ENCODE results near the gene MRPL17. TPM values are rescaled to one million over a fixed set of nuclear protein-coding genes. Genes with fewer than 3 reads are reported as not detected.

Gene MRPL17
- total and polyA plus RNA-seq, 2 of the 13 experiments (the other 11 are each of a cell fraction or from before 2014, with no cell fraction given), result 59.4 to 90.0 TPM

- no TSS peak for BruUV-seq (replicated peaks)
- H3K4me2 ChIP-seq (ENCODE audit: low read depth, low read length), result no peak overlapping the region
- no peaks in the 10 kb centered on the region; the same call in 1 of the 2 replicates for H4K20me1 ChIP-seq (ENCODE audit: insufficient read depth, low read length)
- peaks cover 12% of the 10 kb centered on the region for H3K4me1 ChIP-seq (ENCODE audit: insufficient read depth, low read length)
- POLR2A ChIA-PET, result no interaction called here
- CTCF ChIA-PET (ENCODE audit: low intra/inter-chr PET ratio, low total read pairs), result no interaction called here
- ATAC-seq (no peak), DNase-seq (ENCODE audit: low spot score) (no peak), FAIRE-seq (no peak)
- no peaks in the 10 kb centered on the region for H3K36me3 ChIP-seq (replicated peaks in 1 of 2; ENCODE audit: control insufficient read depth in 1 of 2, insufficient read depth in 2 of 2, low read length in 2 of 2)
- in situ Hi-C loops (cut with HindIII; ENCODE audit: extremely low pct_ligation_motif_present, low pct_unique_long_range_greater_than_20kb) (no loop called here), intact Hi-C loops (cut with micrococcal nuclease; ENCODE audit: unreplicated experiment) (no loop called here)
- no peak overlapping the region for H3K4me3 ChIP-seq (replicated peaks in 1 of 3; ENCODE audit: insufficient read depth in 1 of 3, low read depth in 2 of 3, low read length in 3 of 3)
- H3K27me3 ChIP-seq (ENCODE audit: control insufficient read depth in 1 of 2, insufficient read depth in 2 of 2, low read length in 2 of 2), result peaks cover 15 to 94% of the 10 kb centered on the region in 2 experiments
- H3K9ac ChIP-seq (ENCODE audit: insufficient read depth, low read depth, low read length), result no peak overlapping the region
- no peaks in the 10 kb centered on the region for H3K79me2 ChIP-seq (ENCODE audit: insufficient read depth, low read length)
- no peaks in the 10 kb centered on the region for H3K9me3 ChIP-seq (ENCODE audit: low read length)
- H3K27ac ChIP-seq (ENCODE audit: extremely low read length, insufficient read depth, low read length), result no peak overlapping the region
- no peak overlapping the region for H2AFZ ChIP-seq (ENCODE audit: low read length)
- WGBS (ENCODE audit: low lambda C conversion rate), result 2% methylated on average over 3 of the region's 3 CpGs
- TF ChIP-seq NFRKB (IDR thresholded peaks at IDR 0.05), result no peak
- TF ChIP-seq POGK (CRISPR knock-in tag; conservative IDR thresholded peaks at IDR 0.05), result no peak
- TF ChIP-seq ZNF614 (CRISPR knock-in tag; IDR thresholded peaks at IDR 0.05; ENCODE audit: borderline replicate concordance), result no peak
- TF ChIP-seq ZBTB1 (CRISPR knock-in tag; IDR thresholded peaks at IDR 0.05; ENCODE audit: borderline replicate concordance), result no peak
- no peak for TF ChIP-seq FOXC1 (CRISPR knock-in tag; IDR thresholded peaks at IDR 0.05; ENCODE audit: borderline replicate concordance)
- TF ChIP-seq NCOA5 (CRISPR knock-in tag; IDR thresholded peaks at IDR 0.05), result no peak
- TF ChIP-seq PCBP1 (IDR thresholded peaks at IDR 0.05; ENCODE audit: borderline replicate concordance, low read depth, low read length), result no peak
- no peak for TF ChIP-seq ZNF10 (CRISPR knock-in tag; IDR thresholded peaks at IDR 0.05; ENCODE audit: borderline replicate concordance, low read depth)
- TF ChIP-seq ZNF274 (CRISPR knock-in tag; IDR thresholded peaks at IDR 0.05), result no peak
- no peak for TF ChIP-seq ZBTB8A (CRISPR knock-in tag; IDR thresholded peaks at IDR 0.05; ENCODE audit: borderline replicate concordance, low read depth)
- TF ChIP-seq PLSCR1 (CRISPR knock-in tag; IDR thresholded peaks at IDR 0.05; ENCODE audit: borderline replicate concordance), result no peak
- no peak for TF ChIP-seq ESRRA (CRISPR knock-in tag; IDR thresholded peaks at IDR 0.05; ENCODE audit: low read depth)
- TF ChIP-seq GLI4 (CRISPR knock-in tag; IDR thresholded peaks at IDR 0.05; ENCODE audit: borderline replicate concordance), result no peak
- no peak for TF ChIP-seq STAT6 (CRISPR knock-in tag; IDR thresholded peaks at IDR 0.05; ENCODE audit: borderline replicate concordance)
- no peak for TF ChIP-seq TBP (CRISPR knock-in tag; IDR thresholded peaks at IDR 0.05)
- TF ChIP-seq HMG20A (CRISPR knock-in tag; IDR thresholded peaks at IDR 0.05; ENCODE audit: borderline replicate concordance), result no peak
- TF ChIP-seq PRDM15 (CRISPR knock-in tag; IDR thresholded peaks at IDR 0.05), result no peak
Measured at GRCh38 chr11:6652182-6652581, 31.0 kb downstream of the MRPL17 start.

Measured in HepG2 (cell line).